ENCODE data around the gene SDC1.

DNA sequence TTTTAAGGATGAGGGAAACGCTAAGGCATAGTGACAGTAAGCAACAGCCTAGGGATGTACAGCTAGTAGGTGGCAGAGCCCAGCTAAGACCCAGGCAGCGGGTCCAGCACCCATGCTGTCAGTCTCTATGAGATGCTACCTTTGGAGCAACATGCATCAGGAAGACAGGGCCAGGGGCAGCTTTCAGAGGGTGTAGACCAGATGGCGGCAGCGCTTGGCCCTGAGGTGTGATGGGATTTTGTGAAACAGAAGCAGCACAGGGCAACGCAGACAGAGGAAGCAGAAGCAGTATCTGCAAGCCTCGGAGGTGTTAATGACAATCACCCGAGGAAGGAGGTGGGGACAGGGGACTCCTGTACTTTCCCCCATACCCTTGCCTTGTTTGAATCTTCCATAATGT lies 43.2 kb downstream of the SDC1 start:
- TF ChIP-seq, protein P1, sequence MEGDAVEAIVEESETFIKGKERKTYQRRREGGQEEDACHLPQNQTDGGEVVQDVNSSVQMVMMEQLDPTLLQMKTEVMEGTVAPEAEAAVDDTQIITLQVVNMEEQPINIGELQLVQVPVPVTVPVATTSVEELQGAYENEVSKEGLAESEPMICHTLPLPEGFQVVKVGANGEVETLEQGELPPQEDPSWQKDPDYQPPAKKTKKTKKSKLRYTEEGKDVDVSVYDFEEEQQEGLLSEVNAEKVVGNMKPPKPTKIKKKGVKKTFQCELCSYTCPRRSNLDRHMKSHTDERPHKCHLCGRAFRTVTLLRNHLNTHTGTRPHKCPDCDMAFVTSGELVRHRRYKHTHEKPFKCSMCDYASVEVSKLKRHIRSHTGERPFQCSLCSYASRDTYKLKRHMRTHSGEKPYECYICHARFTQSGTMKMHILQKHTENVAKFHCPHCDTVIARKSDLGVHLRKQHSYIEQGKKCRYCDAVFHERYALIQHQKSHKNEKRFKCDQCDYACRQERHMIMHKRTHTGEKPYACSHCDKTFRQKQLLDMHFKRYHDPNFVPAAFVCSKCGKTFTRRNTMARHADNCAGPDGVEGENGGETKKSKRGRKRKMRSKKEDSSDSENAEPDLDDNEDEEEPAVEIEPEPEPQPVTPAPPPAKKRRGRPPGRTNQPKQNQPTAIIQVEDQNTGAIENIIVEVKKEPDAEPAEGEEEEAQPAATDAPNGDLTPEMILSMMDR (IDR thresholded peaks at IDR 0.05; ENCODE audit: borderline replicate concordance, extremely low read depth, low read length, poor library complexity, severe bottlenecking) = no peak
- TF ChIP-seq EZH2 (IDR thresholded peaks at IDR 0.05; ENCODE audit: borderline replicate concordance, low read depth, low read length, severe bottlenecking) = no peak
